ENCODE measurements around the gene SPG21.

- no peak for TF ChIP-seq ZNF423 (tag by site-specific recombination; IDR thresholded peaks at IDR 0.05)
- no peak for TF ChIP-seq KLF16 (tag by site-specific recombination; IDR thresholded peaks at IDR 0.05)
- TF ChIP-seq CTCF (tag by site-specific recombination; IDR thresholded peaks at IDR 0.05): no peak
- TF ChIP-seq ZNF302 (tag by site-specific recombination; IDR thresholded peaks at IDR 0.05; ENCODE audit: low read depth): no peak
- no peak for TF ChIP-seq ZNF777 (tag by site-specific recombination; IDR thresholded peaks at IDR 0.05; ENCODE audit: borderline replicate concordance)
- no peak for TF ChIP-seq HOXC10 (CRISPR knock-in tag; IDR thresholded peaks at IDR 0.05)
- TF ChIP-seq, protein P1, sequence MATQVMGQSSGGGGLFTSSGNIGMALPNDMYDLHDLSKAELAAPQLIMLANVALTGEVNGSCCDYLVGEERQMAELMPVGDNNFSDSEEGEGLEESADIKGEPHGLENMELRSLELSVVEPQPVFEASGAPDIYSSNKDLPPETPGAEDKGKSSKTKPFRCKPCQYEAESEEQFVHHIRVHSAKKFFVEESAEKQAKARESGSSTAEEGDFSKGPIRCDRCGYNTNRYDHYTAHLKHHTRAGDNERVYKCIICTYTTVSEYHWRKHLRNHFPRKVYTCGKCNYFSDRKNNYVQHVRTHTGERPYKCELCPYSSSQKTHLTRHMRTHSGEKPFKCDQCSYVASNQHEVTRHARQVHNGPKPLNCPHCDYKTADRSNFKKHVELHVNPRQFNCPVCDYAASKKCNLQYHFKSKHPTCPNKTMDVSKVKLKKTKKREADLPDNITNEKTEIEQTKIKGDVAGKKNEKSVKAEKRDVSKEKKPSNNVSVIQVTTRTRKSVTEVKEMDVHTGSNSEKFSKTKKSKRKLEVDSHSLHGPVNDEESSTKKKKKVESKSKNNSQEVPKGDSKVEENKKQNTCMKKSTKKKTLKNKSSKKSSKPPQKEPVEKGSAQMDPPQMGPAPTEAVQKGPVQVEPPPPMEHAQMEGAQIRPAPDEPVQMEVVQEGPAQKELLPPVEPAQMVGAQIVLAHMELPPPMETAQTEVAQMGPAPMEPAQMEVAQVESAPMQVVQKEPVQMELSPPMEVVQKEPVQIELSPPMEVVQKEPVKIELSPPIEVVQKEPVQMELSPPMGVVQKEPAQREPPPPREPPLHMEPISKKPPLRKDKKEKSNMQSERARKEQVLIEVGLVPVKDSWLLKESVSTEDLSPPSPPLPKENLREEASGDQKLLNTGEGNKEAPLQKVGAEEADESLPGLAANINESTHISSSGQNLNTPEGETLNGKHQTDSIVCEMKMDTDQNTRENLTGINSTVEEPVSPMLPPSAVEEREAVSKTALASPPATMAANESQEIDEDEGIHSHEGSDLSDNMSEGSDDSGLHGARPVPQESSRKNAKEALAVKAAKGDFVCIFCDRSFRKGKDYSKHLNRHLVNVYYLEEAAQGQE (tag by site-specific recombination; IDR thresholded peaks at IDR 0.05): no peak
- TF ChIP-seq ZNF558 (tag by site-specific recombination; IDR thresholded peaks at IDR 0.05): no peak
These were observed 49.1 kb upstream of the SPG21 start for GRCh38 chr15:65038836-65039235.
